Measurements from ENCODE around the gene HSFX4.

The HSFX4 gene

DNA sequence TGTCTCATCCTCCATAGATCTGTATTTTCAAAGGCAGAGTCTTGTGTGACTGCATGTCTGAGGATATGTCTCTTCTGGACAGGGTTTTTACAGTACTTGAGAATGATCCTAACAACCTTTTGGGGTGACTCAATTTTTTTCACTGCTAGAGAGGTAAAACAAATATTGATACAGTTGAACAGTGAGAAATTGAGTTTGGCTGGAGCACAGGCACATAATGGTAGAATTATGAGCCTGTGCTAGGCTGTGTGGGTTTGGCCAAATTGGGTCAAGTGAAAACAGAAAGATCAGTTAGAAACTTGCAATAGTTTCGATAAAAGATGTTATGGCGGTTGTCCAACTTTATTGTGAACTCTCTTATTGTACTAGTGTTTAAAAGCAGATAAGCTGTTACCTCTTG lies 32.2 kb downstream of the HSFX4 start:
- no peaks in the 10 kb centered on the region for H3K27me3 ChIP-seq (ENCODE audit: insufficient read depth, poor library complexity, severe bottlenecking)

DNA sequence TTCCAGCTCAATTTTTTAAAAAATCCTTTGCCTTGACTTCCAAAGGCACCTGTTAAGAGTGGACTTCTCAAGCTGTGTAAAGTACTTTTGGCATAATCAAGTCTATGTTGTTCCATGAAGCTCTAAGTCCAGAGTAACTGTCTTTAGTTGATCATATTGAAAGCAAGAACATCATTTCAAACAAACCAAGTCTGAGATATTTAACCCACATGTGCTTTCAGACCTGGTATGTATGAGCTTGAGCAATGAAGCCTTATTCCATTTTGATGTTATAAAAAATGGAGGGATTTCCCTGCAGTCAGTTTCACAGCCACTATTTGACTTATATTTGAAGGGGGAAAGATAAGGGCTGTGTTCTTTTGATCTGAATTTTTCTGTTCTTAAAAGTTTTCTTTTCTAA lies 32.6 kb downstream of the HSFX4 start:
- Histone ChIP-seq H3K27me3 (ENCODE audit: insufficient read depth, poor library complexity, severe bottlenecking) (no peaks in the 10 kb centered on the region), H3K4me3 (replicated peaks; ENCODE audit: insufficient read depth, low read length) (no peak overlapping the region), H3K27ac (replicated peaks) (no peak overlapping the region)
- no peak for DNase-seq (ENCODE audit: low read depth in 1 of 2, low spot score in 1 of 2)
- no peak for TF ChIP-seq SPI1 (IDR thresholded peaks at IDR 0.05; ENCODE audit: borderline replicate concordance, low read depth)

More for the DNA sequence above, 32.2 kb downstream of the HSFX4 start:
- H3K4me3 ChIP-seq (replicated peaks; ENCODE audit: insufficient read depth, low read length), result no peak overlapping the region
- H3K27ac ChIP-seq (replicated peaks), result no peak overlapping the region
- TF ChIP-seq, protein P1, sequence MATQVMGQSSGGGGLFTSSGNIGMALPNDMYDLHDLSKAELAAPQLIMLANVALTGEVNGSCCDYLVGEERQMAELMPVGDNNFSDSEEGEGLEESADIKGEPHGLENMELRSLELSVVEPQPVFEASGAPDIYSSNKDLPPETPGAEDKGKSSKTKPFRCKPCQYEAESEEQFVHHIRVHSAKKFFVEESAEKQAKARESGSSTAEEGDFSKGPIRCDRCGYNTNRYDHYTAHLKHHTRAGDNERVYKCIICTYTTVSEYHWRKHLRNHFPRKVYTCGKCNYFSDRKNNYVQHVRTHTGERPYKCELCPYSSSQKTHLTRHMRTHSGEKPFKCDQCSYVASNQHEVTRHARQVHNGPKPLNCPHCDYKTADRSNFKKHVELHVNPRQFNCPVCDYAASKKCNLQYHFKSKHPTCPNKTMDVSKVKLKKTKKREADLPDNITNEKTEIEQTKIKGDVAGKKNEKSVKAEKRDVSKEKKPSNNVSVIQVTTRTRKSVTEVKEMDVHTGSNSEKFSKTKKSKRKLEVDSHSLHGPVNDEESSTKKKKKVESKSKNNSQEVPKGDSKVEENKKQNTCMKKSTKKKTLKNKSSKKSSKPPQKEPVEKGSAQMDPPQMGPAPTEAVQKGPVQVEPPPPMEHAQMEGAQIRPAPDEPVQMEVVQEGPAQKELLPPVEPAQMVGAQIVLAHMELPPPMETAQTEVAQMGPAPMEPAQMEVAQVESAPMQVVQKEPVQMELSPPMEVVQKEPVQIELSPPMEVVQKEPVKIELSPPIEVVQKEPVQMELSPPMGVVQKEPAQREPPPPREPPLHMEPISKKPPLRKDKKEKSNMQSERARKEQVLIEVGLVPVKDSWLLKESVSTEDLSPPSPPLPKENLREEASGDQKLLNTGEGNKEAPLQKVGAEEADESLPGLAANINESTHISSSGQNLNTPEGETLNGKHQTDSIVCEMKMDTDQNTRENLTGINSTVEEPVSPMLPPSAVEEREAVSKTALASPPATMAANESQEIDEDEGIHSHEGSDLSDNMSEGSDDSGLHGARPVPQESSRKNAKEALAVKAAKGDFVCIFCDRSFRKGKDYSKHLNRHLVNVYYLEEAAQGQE (IDR thresholded peaks at IDR 0.05; ENCODE audit: insufficient replicate concordance, low read depth), result no peak
- TF ChIP-seq POLR2AphosphoS5 (IDR thresholded peaks at IDR 0.05; ENCODE audit: low read depth) (no peak), GABPA (IDR thresholded peaks at IDR 0.05; ENCODE audit: low read depth) (no peak), SPI1 (IDR thresholded peaks at IDR 0.05; ENCODE audit: borderline replicate concordance, low read depth) (no peak)
- TF ChIP-seq, protein P2, sequence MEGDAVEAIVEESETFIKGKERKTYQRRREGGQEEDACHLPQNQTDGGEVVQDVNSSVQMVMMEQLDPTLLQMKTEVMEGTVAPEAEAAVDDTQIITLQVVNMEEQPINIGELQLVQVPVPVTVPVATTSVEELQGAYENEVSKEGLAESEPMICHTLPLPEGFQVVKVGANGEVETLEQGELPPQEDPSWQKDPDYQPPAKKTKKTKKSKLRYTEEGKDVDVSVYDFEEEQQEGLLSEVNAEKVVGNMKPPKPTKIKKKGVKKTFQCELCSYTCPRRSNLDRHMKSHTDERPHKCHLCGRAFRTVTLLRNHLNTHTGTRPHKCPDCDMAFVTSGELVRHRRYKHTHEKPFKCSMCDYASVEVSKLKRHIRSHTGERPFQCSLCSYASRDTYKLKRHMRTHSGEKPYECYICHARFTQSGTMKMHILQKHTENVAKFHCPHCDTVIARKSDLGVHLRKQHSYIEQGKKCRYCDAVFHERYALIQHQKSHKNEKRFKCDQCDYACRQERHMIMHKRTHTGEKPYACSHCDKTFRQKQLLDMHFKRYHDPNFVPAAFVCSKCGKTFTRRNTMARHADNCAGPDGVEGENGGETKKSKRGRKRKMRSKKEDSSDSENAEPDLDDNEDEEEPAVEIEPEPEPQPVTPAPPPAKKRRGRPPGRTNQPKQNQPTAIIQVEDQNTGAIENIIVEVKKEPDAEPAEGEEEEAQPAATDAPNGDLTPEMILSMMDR (IDR thresholded peaks at IDR 0.05; ENCODE audit: insufficient read depth, low read length), result no peak
- DNase-seq (ENCODE audit: low read depth in 1 of 2, low spot score in 1 of 2), result no peak

DNA sequence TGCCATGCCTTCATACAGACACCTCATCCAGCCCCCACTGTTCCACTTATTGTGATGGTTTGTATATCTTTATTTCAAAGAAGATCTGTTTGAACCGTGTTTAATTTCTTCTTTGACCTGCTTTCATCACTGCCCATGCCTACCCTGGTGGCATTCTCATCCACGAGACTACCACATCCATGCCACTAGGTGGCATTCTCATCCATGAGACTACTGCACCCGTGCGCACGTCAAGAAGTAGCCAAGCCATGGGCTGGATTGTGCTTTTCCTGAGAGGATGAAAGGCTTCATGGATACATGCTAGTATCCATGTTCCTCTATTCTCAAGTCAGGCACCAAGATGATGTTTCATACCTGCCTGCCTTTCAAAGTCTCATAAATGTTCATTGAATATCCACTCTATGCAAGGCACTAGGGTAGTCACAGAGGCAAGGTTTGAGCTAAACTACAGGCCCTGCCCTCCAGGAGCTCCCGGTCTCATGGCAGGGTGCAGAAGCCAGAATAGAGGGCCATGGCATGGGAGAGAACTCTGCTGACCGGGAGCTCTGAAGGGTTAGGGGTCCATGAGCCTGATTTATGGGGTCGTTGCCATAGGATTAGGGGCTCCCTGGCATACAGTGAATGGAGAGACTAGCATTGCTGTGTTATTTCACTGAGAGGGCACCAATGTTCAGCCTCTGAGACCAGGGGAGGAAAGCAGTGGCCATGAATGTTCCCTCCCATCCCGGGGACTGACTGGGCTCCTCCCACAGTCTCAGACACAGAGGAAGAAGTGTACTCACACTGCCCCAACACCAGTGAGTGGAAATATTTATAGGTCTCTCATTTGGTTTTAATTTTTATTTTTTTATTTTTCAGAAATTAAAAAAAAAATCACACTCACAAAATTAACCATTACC lies 33.7 kb downstream of the HSFX4 start:
- H3K27ac ChIP-seq (replicated peaks), result no peak overlapping the region
- H3K27me3 ChIP-seq (ENCODE audit: insufficient read depth, poor library complexity, severe bottlenecking), result no peaks in the 10 kb centered on the region
- no peak for TF ChIP-seq SPI1 (IDR thresholded peaks at IDR 0.05; ENCODE audit: borderline replicate concordance, low read depth)
- TF ChIP-seq POLR2AphosphoS5 (IDR thresholded peaks at IDR 0.05; ENCODE audit: low read depth), result no peak
- TF ChIP-seq, protein P1 (IDR thresholded peaks at IDR 0.05; ENCODE audit: insufficient replicate concordance, low read depth), result no peak
- DNase-seq (ENCODE audit: low read depth in 1 of 2, low spot score in 1 of 2), result peak in 1 of 2 experiments; percentile 37
- H3K4me3 ChIP-seq (replicated peaks; ENCODE audit: insufficient read depth, low read length), result no peak overlapping the region

DNA sequence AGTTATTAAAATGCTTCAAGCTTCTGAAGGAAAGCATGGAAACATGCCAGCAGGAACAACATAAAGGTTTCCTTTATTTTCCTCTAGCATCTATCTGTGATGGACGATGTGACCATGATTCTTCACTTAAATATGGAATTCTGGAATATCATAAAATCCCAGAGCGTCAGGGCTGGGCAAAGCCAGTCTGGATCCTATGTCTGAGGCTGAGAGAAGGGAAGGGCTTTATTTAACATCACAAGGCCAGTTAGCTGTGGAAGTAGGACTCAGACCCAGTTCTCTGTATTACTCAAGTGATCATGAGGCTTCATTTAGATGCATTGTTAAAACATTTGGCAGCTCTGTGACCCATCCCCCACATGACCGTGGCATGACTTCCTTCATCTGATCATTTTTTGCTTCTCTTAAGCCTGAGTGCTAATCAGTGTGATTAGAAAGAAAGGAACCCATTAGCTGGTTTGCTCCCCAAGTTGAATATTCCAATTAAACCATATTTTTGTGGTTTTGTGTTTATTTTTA lies 49.8 kb downstream of the HSFX4 start:
- DNase-seq (ENCODE audit: low read depth in 1 of 2, low spot score in 1 of 2), result no peak
- H3K27me3 ChIP-seq (ENCODE audit: insufficient read depth, poor library complexity, severe bottlenecking), result no peaks in the 10 kb centered on the region
- TF ChIP-seq, protein P1 (IDR thresholded peaks at IDR 0.05; ENCODE audit: insufficient replicate concordance, low read depth), result no peak
- TF ChIP-seq, protein P2 (IDR thresholded peaks at IDR 0.05; ENCODE audit: insufficient read depth, low read length), result no peak
- TF ChIP-seq GABPA (IDR thresholded peaks at IDR 0.05; ENCODE audit: low read depth), result no peak
- H3K27ac ChIP-seq (replicated peaks), result no peak overlapping the region
- no peak overlapping the region for H3K4me3 ChIP-seq (replicated peaks; ENCODE audit: insufficient read depth, low read length)
